NCI-H748 treated with DMSO at 0.1 percent for 48 hours (cell line): Measurements from ENCODE around the gene ABHD1.
"Not testable (repeated sequence)": the region's sequence is repeated elsewhere in the genome, so short reads cannot be mapped to it uniquely, and the experiment has no call there.

Source experiments
- DNase-seq: peaks from one replicate; lab custom pipeline; 2025; lab: John Stamatoyannopoulos, UW

The ABHD1 gene

DNA sequence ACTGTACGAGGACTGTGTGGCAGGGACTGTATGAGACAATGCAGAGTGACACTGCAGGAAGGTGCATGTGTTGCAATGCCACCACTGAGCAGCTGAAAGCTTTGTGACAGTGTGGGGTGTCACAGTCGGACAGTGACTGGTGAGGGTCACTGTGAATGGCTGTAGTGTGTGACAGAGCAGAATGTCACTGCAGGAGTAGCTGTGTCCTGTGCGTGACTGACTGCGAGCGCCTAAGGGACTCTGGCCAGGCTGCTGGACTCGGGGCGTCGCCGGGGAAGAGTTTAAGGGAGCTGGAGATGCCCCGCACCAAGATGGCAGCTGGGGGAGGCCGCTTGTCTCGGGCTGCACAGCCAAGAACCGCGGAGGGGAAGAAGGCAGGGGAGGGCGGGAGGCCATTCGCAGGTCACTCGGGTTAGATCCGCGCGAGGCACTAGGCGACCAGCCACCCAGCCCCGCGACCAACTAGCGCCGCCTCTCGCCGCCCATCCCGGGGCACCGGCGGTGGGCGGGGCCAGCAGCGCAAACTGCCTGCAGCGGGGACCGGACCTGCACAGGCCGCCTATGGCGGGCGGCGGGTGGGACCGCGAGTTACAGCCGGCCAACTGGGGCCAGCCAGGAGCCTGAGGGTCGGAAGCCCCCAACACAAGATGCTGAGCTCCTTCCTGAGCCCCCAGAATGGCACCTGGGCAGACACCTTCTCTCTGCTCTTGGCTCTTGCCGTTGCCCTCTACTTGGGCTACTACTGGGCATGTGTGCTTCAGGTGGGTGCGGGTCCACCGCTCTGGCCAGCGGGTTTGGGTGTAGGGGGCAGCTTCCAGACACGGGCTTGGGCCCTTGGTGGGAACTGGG lies at the start of gene ABHD1:
Gene ABHD1, plus strand, starts transcription at position 514 of the 849 bp plus-strand sequence. Its CDS starts 134 bp downstream, at position 648.
- DNase-seq = peak; percentile 9

DNA sequence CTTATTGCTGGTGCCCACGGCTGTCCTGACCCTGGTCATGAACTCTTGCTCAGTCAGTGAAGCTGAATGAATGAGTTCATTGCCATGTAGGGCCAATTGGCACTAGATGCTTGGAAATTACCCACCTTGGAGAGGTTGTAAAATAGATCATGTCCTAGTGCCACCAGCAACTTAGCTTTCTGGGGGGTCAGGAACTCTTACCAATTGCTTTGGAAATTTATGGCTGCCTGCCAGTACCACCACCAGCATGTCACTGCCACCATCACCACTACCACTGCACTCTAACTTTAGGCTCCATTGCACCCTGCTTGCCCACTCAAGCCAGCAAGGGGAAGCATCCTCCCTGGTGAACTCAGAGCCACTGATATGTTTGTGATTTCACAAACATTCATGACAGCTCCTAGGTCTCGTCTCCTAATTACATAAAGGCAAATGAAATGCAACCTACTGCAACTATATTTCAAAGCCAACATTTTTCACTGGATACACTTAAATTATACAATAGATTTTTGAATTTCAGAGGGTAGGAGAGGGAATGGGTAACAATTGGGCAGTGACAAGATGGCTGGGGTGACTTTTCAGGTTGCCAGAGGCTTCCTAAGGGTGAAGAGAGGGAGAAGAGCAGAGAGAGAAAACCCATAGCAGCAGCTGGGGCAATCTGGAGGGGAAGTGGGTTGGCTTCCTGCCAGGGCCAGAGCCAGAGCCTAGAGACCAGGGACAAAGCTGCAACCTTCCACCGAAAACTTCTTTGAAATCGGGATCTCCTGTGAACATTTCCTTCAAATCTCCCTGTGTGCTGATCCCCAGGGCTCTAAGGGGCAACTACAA lies 48.7 kb upstream of the ABHD1 start:
- no peak for DNase-seq

DNA sequence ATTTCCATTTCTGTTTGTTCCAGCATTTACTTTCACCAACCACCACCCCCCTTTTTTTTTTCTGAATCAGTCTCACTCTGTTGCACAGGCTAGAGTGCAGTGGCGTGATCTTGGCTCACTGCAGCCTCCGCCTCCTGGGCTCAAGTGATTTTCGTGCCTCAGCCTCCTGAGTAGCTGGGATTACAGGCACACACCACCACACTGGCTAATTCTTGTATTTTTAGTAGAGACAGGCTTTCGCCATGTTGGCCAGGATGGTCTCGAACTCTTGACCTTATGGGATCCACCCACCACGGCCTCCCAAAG lies 48.1 kb upstream of the ABHD1 start:
- DNase-seq = not testable (repeated sequence)

GRCh38 chr2:27076323-27076722 lies 47.3 kb upstream of the ABHD1 start:
- DNase-seq = no peak

GRCh38 chr2:27077231-27077630 lies 46.4 kb upstream of the ABHD1 start:
- DNase-seq = no peak

GRCh38 chr2:27078267-27079194 lies 45.1 kb upstream of the ABHD1 start, which contains the start of gene EMILIN1:
Gene EMILIN1, plus strand, starts transcription at chr2:27078615. Its CDS starts 451 bp downstream, at chr2:27079066.
- DNase-seq = no peak

- no peak for DNase-seq
Observed at GRCh38 chr2:27079233-27080139, 44.1 kb upstream of the ABHD1 start.

DNA sequence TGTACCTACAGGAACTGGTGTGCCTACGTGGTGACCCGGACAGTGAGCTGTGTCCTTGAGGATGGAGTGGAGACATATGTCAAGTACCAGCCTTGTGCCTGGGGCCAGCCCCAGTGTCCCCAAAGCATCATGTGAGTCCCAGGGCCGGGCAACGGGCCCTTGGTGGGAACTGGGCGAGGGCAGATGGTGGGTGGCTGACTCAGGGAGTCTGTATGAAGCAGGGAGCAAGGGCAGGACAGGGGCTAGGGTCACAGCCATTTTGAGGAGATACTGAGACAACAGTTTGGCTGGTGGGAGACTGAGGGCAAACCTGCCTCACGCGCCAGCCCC lies 43.5 kb upstream of the ABHD1 start:
- DNase-seq = no peak

GRCh38 chr2:27080603-27080936 lies 43.0 kb upstream of the ABHD1 start:
- DNase-seq = no peak

DNA sequence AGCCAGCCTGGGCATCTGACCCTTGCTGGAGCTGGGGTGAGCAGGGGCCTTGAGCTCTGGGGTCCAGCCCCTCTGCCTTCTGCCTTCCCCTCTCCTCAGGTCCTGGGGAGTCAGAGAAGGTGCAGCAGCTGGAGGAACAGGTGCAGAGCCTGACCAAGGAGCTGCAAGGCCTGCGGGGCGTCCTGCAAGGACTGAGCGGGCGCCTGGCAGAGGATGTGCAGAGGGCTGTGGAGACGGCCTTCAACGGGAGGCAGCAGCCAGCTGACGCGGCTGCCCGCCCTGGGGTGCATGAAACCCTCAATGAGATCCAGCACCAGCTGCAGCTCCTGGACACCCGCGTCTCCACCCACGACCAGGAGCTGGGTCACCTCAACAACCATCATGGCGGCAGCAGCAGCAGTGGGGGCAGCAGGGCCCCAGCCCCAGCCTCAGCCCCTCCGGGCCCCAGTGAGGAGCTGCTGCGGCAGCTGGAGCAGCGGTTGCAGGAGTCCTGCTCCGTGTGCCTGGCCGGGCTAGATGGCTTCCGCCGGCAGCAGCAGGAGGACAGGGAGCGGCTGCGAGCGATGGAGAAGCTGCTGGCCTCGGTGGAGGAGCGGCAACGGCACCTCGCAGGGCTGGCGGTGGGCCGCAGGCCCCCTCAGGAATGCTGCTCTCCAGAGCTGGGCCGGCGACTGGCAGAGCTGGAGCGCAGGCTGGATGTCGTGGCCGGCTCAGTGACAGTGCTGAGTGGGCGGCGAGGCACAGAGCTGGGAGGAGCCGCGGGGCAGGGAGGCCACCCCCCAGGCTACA lies 41.4 kb upstream of the ABHD1 start:
- DNase-seq = no peak

DNA sequence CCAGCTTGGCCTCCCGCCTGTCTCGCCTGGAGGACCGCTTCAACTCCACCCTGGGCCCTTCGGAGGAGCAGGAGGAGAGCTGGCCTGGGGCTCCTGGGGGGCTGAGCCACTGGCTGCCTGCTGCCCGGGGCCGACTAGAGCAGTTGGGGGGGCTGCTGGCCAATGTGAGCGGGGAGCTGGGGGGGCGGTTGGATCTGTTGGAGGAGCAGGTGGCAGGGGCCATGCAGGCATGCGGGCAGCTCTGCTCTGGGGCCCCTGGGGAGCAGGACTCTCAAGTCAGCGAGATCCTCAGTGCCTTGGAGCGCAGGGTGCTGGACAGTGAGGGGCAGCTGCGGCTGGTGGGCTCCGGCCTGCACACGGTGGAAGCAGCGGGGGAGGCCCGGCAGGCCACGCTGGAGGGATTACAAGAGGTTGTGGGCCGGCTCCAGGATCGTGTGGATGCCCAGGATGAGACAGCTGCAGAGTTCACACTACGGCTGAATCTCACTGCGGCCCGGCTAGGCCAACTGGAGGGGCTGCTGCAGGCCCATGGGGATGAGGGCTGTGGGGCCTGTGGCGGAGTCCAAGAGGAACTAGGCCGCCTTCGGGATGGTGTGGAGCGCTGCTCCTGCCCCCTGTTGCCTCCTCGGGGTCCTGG lies 40.7 kb upstream of the ABHD1 start:
- DNase-seq = no peak

DNA sequence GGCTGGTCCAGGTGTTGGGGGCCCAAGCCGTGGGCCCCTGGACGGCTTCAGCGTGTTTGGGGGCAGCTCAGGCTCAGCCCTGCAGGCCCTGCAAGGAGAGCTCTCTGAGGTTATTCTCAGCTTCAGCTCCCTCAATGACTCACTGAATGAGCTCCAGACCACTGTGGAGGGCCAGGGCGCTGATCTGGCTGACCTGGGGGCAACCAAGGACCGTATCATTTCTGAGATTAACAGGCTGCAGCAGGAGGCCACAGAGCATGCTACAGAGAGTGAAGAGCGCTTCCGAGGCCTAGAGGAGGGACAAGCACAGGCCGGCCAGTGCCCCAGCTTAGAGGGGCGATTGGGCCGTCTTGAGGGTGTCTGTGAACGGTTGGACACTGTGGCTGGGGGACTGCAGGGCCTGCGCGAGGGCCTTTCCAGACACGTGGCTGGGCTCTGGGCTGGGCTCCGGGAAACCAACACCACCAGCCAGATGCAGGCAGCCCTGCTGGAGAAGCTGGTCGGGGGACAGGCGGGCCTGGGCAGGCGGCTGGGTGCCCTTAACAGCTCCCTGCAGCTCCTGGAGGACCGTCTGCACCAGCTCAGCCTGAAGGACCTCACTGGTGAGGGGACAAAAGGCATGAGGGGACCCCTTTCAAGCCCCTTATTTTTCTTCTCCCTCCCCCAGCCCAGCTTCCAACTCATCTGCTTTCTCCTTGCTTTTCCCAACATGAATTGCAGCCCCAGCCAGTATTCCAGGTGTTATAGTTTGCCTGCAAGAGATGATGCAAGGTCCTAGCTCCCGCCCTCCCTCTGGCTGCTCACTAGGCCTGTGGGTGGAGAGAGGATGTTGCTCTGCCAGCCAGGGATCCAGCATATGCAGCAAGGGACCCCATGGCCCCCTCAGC lies 40.0 kb upstream of the ABHD1 start:
- no peak for DNase-seq

GRCh38 chr2:27084297-27085061 lies 39.1 kb upstream of the ABHD1 start:
- DNase-seq = no peak

DNA sequence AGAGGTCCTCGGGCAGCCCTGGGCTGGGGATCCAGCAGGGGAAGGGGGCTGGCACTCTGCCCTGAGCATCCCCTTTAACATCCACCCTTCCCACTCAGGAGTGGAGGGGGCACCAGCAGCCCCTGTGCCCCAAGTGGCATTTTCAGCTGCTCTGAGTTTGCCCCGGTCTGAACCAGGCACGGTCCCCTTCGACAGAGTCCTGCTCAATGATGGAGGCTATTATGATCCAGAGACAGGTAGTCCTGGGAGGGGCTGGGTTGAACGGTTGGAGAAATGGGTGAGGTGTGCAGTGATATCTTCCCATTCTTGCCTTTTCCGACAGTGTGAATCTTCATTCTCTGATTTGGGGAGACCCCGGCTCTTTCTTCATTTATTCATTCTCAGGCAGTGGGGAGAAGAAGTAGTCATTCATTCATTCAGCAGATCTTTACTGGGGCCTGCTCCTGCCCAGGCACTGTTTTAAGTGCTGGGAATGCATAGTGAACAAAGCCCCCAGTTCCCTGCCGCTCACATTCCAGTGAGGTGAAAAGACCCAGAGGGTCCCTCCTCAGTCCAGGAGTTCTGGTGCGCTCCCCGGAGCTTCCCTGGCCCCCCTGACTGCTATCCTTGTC lies 38.4 kb upstream of the ABHD1 start:
- DNase-seq = no peak

DNA sequence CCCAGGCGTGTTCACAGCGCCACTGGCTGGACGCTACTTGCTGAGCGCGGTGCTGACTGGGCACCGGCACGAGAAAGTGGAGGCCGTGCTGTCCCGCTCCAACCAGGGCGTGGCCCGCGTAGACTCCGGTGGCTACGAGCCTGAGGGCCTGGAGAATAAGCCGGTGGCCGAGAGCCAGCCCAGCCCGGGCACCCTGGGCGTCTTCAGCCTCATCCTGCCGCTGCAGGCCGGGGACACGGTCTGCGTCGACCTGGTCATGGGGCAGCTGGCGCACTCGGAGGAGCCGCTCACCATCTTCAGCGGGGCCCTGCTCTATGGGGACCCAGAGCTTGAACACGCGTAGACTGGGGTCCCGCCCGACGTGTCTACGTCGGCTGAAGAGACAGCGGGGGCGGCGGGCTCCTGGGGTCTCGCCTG lies 37.9 kb upstream of the ABHD1 start:
- DNase-seq = peak; percentile 4

GRCh38 chr2:27086090-27086723 lies 37.4 kb upstream of the ABHD1 start:
- DNase-seq = peak; percentile 85
